GM23338 (cell line): ENCODE results near the gene DRAM1. TPM values are rescaled to one million over a fixed set of nuclear protein-coding genes. Genes with fewer than 3 reads are reported as not detected.

Experiments
- ATAC-seq: fragments of 200-7000 bp; cut with Tn5 transposase; 3 replicates; pipeline ENCODE4 v1.9.1; 2020
- DNase-seq: peaks from one replicate; pipeline ENCODE4 v3.0.0-alpha.2; 2015; ENCODE audit warnings: low spot score
- H2AFZ ChIP-seq: fragments of 200-600 bp; sonication (generic); 2 replicates; pipeline ENCODE4 v1.8.0; 2016; ENCODE audit warnings: antibody characterized with exemption, mild to moderate bottlenecking, moderate library complexity
- H3F3A ChIP-seq: fragments of 200-600 bp; sonication (generic); replicated peaks from 2 replicates; pipeline ENCODE4 v1.8.0; 2017; ENCODE audit warnings: antibody characterized with exemption, mixed run types, low read depth
- H3K27ac ChIP-seq: fragments of 200-600 bp; sonication (generic); 2 replicates; pipeline ENCODE4 v1.6.1; 2016; ENCODE audit warnings: low read depth
- H3K27me3 ChIP-seq: fragments of 200-600 bp; sonication (generic); 2 replicates; pipeline ENCODE4 v1.8.0; 2016; ENCODE audit warnings: mild to moderate bottlenecking, mixed run types, moderate library complexity; ENCODE audit not compliant: insufficient read depth
- H3K36me3 ChIP-seq: fragments of 200-600 bp; sonication (generic); 2 replicates; pipeline ENCODE4 v1.8.0; 2016; ENCODE audit warnings: mild to moderate bottlenecking; ENCODE audit not compliant: insufficient read depth
- H3K4me1 ChIP-seq: fragments of 200-600 bp; sonication (generic); 2 replicates; pipeline ENCODE4 v1.8.0; 2016; ENCODE audit warnings: mild to moderate bottlenecking, moderate library complexity; ENCODE audit not compliant: insufficient read depth
- H3K4me2 ChIP-seq: fragments of 200-600 bp; sonication (generic); 2 replicates; pipeline ENCODE4 v1.7.1; 2017; ENCODE audit warnings: mixed run types
- H3K4me3 ChIP-seq: fragments of 200-600 bp; sonication (generic); 2 replicates; pipeline ENCODE4 v1.6.1; 2016; ENCODE audit warnings: mixed run types
- H3K79me2 ChIP-seq: fragments of 200-600 bp; sonication (generic); replicated peaks from 2 replicates; pipeline ENCODE4 v1.8.0; 2017; ENCODE audit warnings: mild to moderate bottlenecking; ENCODE audit not compliant: insufficient read depth
- H3K9me2 ChIP-seq: fragments of 200-600 bp; sonication (generic); 2 replicates; pipeline ENCODE4 v1.8.0; 2017; ENCODE audit not compliant: insufficient read depth
- H4K20me1 ChIP-seq: fragments of 200-600 bp; sonication (generic); replicated peaks from 2 replicates; pipeline ENCODE4 v1.8.0; 2017; ENCODE audit warnings: mild to moderate bottlenecking; ENCODE audit not compliant: insufficient read depth
- H3K27ac Mint-ChIP-seq: 2 replicates; pipeline ENCODE4 v1.8.0; 2020; ENCODE audit warnings: inconsistent platforms, mild to moderate bottlenecking, moderate library complexity, mixed read lengths
- H3K27me3 Mint-ChIP-seq: 3 replicates; pipeline ENCODE4 v1.8.0; 2022; ENCODE audit warnings: low read depth, mild to moderate bottlenecking, moderate library complexity, mixed read lengths, inconsistent platforms; ENCODE audit not compliant: insufficient read depth, poor library complexity
- H3K36me3 Mint-ChIP-seq: 3 replicates; pipeline ENCODE4 v1.8.0; 2021; ENCODE audit warnings: low read depth, mild to moderate bottlenecking, inconsistent platforms, moderate library complexity, mixed read lengths
- H3K4me1 Mint-ChIP-seq: 3 replicates; pipeline ENCODE4 v1.8.0; 2020; ENCODE audit warnings: mild to moderate bottlenecking, inconsistent platforms, mixed read lengths
- H3K4me3 Mint-ChIP-seq: 3 replicates; pipeline ENCODE4 v1.8.0; 2021; ENCODE audit warnings: moderate library complexity, mild to moderate bottlenecking, inconsistent platforms, mixed read lengths
- H3K9me3 Mint-ChIP-seq: 3 replicates; pipeline ENCODE4 v1.8.0; 2020; ENCODE audit warnings: moderate library complexity, mild to moderate bottlenecking, inconsistent platforms, mixed read lengths
- CREB1 ChIP-seq: fragments of 250-450 bp; sonication (Bioruptor Pico); IDR thresholded peaks from 2 replicates; pipeline ENCODE4 v1.5.0; 2020; ENCODE audit warnings: low read depth, mild to moderate bottlenecking, moderate library complexity
- CTCF ChIP-seq, 2 experiments: fragments of 200-600 bp in 1 of 2; sonication (generic) in 1 of 2; conservative IDR thresholded peaks; 2 replicates each; pipeline versions ENCODE4 v1.5.1 to v1.6.1; 2016 to 2017; ENCODE audit warnings: antibody characterized with exemption in 2 of 2, low read depth in 2 of 2, mild to moderate bottlenecking in 2 of 2, moderate library complexity in 1 of 2
- EZH2 ChIP-seq: fragments of 200-600 bp; sonication (generic); IDR thresholded peaks from one replicate; pipeline ENCODE4 v1.8.0; 2017; ENCODE audit warnings: antibody characterized with exemption, mild to moderate bottlenecking, low read depth; ENCODE audit not compliant: unreplicated experiment
- NANOG ChIP-seq: IDR thresholded peaks from 2 replicates; pipeline ENCODE4 v1.6.1; 2016; ENCODE audit warnings: antibody characterized with exemption, borderline replicate concordance
- POLR2AphosphoS5 ChIP-seq: IDR thresholded peaks from 2 replicates; pipeline ENCODE4 v1.6.1; 2016; ENCODE audit warnings: antibody characterized with exemption, low read depth
- REST ChIP-seq: IDR thresholded peaks from one replicate; pipeline ENCODE4 v1.6.1; 2018; ENCODE audit warnings: antibody characterized with exemption; ENCODE audit not compliant: unreplicated experiment
- STAT1 ChIP-seq: IDR thresholded peaks from one replicate; pipeline ENCODE4 v1.6.1; 2016; ENCODE audit warnings: antibody characterized with exemption; ENCODE audit not compliant: unreplicated experiment
- ZNF331 ChIP-seq: fragments of 250-450 bp; sonication (Bioruptor Pico); IDR thresholded peaks from 2 replicates; pipeline ENCODE4 v1.5.0; 2020; ENCODE audit warnings: low read depth, mild to moderate bottlenecking, moderate library complexity
- ZNF462 ChIP-seq: fragments of 250-450 bp; sonication (Bioruptor Pico); IDR thresholded peaks from 2 replicates; pipeline ENCODE4 v1.5.0; 2020; ENCODE audit warnings: mild to moderate bottlenecking, moderate library complexity
- polyA plus RNA-seq: library from polyadenylated mRNA; unstranded; fragments of >200 nt; fragmentation: Nextera tagmentation; extraction: Ambion mirVana; gene quantifications from 2 replicates; pipeline ENCODE4 v1.2.1, GENCODE V29; 2016
- total RNA-seq: library from RNA; depleted of rRNA; stranded (reverse); fragments of >200 nt; shearing (Covaris generic); gene quantifications from 2 replicates; pipeline ENCODE4 v1.2.3, GENCODE V29; 2014

DRAM1 gene
- total and polyA plus RNA-seq, 2 experiments from 2014 or later = 5.7 to 8.5 TPM

- H3K27me3 Mint-ChIP-seq = no peaks in the 10 kb centered on the region
- Histone ChIP-seq H3K79me2 (no peaks in the 10 kb centered on the region), H3F3A (no peaks in the 10 kb centered on the region), H3K27ac (no peak overlapping the region), H3K4me1 (no peaks in the 10 kb centered on the region), H3K27me3 (no peaks in the 10 kb centered on the region), H4K20me1 (no peaks in the 10 kb centered on the region), H3K4me3 (no peak overlapping the region), H2AFZ (0 out of 2 replicates have a peak overlapping the region, but pooled peaks have one; percentile 38), H3K4me2 (no peak overlapping the region), H3K36me3 (no peaks in the 10 kb centered on the region), H3K9me2 (no peaks in the 10 kb centered on the region)
- no peak overlapping the region for H3K27ac Mint-ChIP-seq
- no peaks in the 10 kb centered on the region; the same call in 2 of the 3 replicates for H3K9me3 Mint-ChIP-seq
- no peak overlapping the region for H3K4me3 Mint-ChIP-seq
- no peaks in the 10 kb centered on the region; the same call in 2 of the 3 replicates for H3K4me1 Mint-ChIP-seq
- TF ChIP-seq REST (no peak), CREB1 (CRISPR knock-in tag) (no peak), EZH2 (no peak), POLR2AphosphoS5 (no peak), NANOG (no peak), CTCF (conservative IDR thresholded peaks at IDR 0.05; ENCODE audit: low read depth in 2 of 2) (no peak), ZNF462 (no peak), STAT1 (no peak), ZNF331 (no peak)
- no peaks in the 10 kb centered on the region for H3K36me3 Mint-ChIP-seq
- ATAC-seq (no peak), DNase-seq (no peak)
Observed at GRCh38 chr12:101946233-101946611, 68.8 kb downstream of the DRAM1 start.
